Keratinocyte (primary cell): ENCODE data around the gene MSI2.

Experiments
- EZH2 ChIP-seq: IDR thresholded peaks from one replicate; pipeline ENCODE4 v1.6.1; 2012; ENCODE audit warnings: inconsistent platforms, mild to moderate bottlenecking, low read length, moderate library complexity
- TF ChIP-seq, protein P1 (sequence below), 3 experiments: IDR thresholded peaks in 1 of 3; conservative IDR thresholded peaks in 1 of 3; optimal IDR thresholded peaks in 1 of 3; 2 replicates in 2 of 3; 3 replicates in 1 of 3; pipeline versions ENCODE3 to v1.5.1; 2011; ENCODE audit warnings: low read length in 3 of 3, mild to moderate bottlenecking in 3 of 3, moderate library complexity in 2 of 3, control low read depth in 1 of 3, inconsistent platforms in 1 of 3; ENCODE audit not compliant: insufficient read depth in 2 of 3; ENCODE audit errors: extremely low read depth in 1 of 3

DNA sequence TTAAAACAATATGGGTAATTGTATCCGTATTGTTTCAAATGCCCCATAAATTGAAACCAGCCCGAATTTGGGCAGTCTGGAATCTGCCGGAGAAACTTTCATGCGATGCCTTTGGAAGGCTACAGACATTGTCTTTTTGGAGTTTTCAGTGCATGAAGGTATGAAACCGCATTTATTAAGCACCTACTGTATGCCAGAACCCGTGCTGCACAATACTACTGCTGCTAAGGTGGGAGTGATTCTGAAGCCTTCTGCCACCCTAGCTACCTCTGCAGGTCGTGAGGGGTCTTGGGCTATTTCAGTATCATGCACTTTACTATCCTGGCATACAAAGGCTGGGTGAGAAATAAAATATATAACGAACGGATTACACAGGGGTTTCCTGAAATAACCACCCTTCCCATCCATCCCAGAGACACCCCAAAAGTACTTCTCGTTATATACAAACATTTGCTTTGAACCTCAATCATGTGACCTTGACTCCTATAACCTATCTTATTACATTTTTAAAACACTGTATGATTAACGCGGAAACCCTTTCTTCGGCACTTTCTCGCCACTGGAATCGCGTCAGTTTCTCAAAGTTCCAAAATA, 1.0 kb upstream of the MSI2 start:
- TF ChIP-seq, protein P1, sequence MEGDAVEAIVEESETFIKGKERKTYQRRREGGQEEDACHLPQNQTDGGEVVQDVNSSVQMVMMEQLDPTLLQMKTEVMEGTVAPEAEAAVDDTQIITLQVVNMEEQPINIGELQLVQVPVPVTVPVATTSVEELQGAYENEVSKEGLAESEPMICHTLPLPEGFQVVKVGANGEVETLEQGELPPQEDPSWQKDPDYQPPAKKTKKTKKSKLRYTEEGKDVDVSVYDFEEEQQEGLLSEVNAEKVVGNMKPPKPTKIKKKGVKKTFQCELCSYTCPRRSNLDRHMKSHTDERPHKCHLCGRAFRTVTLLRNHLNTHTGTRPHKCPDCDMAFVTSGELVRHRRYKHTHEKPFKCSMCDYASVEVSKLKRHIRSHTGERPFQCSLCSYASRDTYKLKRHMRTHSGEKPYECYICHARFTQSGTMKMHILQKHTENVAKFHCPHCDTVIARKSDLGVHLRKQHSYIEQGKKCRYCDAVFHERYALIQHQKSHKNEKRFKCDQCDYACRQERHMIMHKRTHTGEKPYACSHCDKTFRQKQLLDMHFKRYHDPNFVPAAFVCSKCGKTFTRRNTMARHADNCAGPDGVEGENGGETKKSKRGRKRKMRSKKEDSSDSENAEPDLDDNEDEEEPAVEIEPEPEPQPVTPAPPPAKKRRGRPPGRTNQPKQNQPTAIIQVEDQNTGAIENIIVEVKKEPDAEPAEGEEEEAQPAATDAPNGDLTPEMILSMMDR (optimal IDR thresholded peaks at IDR 0.05 in 1 of 3, IDR thresholded peaks at IDR 0.05 in 1 of 3, conservative IDR thresholded peaks at IDR 0.05 in 1 of 3; ENCODE audit: extremely low read depth in 1 of 3, insufficient read depth in 2 of 3, low read length in 3 of 3) = no peak
- TF ChIP-seq EZH2 = no peak
